CD4-positive, alpha-beta T cell treated with Interferon gamma for 1 hour (primary cell): ENCODE measurements around the gene ECE2.
"Not testable (repeated sequence)": the region's sequence is repeated elsewhere in the genome, so short reads cannot be mapped to it uniquely, and the experiment has no call there.

Experiments used
- DNase-seq: peaks from one replicate; pipeline ENCODE4 v3.0.0-alpha.2; 2020

The ECE2 gene

GRCh38 chr3:184339001-184339400 is 63.2 kb downstream of the ECE2 start:
- DNase-seq = no peak

- not testable (repeated sequence) for DNase-seq
Observed at GRCh38 chr3:184339451-184340135, 63.8 kb downstream of the ECE2 start.

- no peak for DNase-seq
Observed at GRCh38 chr3:184341925-184342324, 66.1 kb downstream of the ECE2 start.
